Measurements from ENCODE around the gene SETD1B. TPM values are rescaled to one million over a fixed set of nuclear protein-coding genes. Genes with fewer than 3 reads are reported as not detected.

SETD1B gene
- total RNA-seq, 1 experiment from 2014 or later: 32.2 TPM

DNA sequence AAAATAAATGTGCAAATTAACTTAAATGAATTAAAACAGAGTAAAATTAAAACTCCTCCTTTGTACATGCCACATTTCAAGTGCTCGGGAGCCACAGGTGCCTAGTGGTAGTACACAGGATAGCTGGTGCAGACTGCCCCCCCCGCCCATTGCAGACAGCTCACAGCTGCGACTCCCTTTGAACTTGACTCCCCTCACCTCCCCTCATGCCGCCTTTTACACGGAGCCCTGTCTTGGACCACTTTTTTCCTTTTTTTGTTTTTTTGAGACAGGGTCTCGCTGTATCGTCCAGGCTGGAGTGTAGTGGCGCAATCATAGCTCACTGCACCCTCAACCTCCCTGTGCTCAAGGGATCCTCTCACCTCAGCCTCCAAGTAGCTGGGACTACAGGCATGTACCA lies 11.5 kb downstream of the SETD1B start:
- Mint-ChIP-seq H3K4me3 (ENCODE audit: low read depth, unreplicated experiment) (no peak overlapping the region), H3K9me3 (ENCODE audit: low read depth, unreplicated experiment) (no peaks in the 10 kb centered on the region), H3K27me3 (ENCODE audit: unreplicated experiment) (no peaks in the 10 kb centered on the region), H3K27ac (ENCODE audit: unreplicated experiment) (no peak overlapping the region), H3K36me3 (ENCODE audit: insufficient read depth, unreplicated experiment) (peaks cover 76% of the 10 kb centered on the region), H3K4me1 (ENCODE audit: low read depth, unreplicated experiment) (peaks cover 32% of the 10 kb centered on the region)
- intact Hi-C loops (cut with micrococcal nuclease; ENCODE audit: unreplicated experiment): no loop called here
- TF ChIP-seq, protein P1, sequence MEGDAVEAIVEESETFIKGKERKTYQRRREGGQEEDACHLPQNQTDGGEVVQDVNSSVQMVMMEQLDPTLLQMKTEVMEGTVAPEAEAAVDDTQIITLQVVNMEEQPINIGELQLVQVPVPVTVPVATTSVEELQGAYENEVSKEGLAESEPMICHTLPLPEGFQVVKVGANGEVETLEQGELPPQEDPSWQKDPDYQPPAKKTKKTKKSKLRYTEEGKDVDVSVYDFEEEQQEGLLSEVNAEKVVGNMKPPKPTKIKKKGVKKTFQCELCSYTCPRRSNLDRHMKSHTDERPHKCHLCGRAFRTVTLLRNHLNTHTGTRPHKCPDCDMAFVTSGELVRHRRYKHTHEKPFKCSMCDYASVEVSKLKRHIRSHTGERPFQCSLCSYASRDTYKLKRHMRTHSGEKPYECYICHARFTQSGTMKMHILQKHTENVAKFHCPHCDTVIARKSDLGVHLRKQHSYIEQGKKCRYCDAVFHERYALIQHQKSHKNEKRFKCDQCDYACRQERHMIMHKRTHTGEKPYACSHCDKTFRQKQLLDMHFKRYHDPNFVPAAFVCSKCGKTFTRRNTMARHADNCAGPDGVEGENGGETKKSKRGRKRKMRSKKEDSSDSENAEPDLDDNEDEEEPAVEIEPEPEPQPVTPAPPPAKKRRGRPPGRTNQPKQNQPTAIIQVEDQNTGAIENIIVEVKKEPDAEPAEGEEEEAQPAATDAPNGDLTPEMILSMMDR (IDR thresholded peaks at IDR 0.05; ENCODE audit: unreplicated experiment): no peak
- CTCF ChIA-PET: no interaction called here
- DNase-seq: no peak
- BruUV-seq (replicated peaks): no TSS peak

DNA sequence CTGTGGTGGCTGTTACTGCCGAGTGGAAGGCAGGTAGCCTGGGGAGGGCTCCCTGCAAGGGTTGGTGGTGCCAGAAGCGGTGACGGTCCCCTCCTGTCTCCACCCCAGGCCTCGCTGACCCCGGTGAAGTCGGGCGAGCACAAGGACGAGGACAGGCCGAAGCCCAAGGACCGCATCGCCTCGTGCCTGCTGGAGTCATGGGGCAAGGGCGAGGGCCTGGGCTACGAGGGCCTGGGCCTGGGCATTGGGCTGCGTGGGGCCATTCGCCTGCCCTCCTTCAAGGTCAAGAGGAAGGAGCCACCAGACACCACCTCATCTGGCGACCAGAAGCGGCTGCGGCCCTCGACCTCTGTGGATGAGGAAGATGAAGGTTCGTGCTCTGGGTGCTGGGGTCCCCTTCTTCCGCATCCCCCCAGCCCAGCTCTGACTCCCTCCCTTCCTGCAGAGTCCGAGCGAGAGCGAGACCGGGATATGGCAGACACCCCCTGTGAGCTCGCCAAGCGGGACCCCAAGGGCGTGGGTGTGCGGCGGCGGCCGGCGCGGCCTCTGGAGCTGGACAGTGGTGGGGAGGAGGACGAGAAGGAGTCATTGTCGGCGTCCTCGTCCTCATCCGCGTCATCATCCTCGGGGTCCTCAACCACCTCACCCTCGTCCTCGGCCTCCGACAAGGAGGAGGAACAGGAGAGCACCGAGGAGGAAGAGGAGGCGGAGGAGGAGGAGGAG lies 13.3 kb downstream of the SETD1B start:
- no peak overlapping the region for H3K27ac Mint-ChIP-seq (ENCODE audit: unreplicated experiment)
- intact Hi-C loops (cut with micrococcal nuclease; ENCODE audit: unreplicated experiment): no loop called here
- DNase-seq: no peak
- BruUV-seq (replicated peaks): no TSS peak
- TF ChIP-seq, protein P1 (IDR thresholded peaks at IDR 0.05; ENCODE audit: unreplicated experiment): no peak
- H3K4me3 Mint-ChIP-seq (ENCODE audit: low read depth, unreplicated experiment): no peak overlapping the region
- CTCF ChIA-PET: no interaction called here
- peaks cover 19% of the 10 kb centered on the region for H3K4me1 Mint-ChIP-seq (ENCODE audit: low read depth, unreplicated experiment)
- H3K36me3 Mint-ChIP-seq (ENCODE audit: insufficient read depth, unreplicated experiment): peaks cover 77% of the 10 kb centered on the region
- H3K9me3 Mint-ChIP-seq (ENCODE audit: low read depth, unreplicated experiment): no peaks in the 10 kb centered on the region
- no peaks in the 10 kb centered on the region for H3K27me3 Mint-ChIP-seq (ENCODE audit: unreplicated experiment)

DNA sequence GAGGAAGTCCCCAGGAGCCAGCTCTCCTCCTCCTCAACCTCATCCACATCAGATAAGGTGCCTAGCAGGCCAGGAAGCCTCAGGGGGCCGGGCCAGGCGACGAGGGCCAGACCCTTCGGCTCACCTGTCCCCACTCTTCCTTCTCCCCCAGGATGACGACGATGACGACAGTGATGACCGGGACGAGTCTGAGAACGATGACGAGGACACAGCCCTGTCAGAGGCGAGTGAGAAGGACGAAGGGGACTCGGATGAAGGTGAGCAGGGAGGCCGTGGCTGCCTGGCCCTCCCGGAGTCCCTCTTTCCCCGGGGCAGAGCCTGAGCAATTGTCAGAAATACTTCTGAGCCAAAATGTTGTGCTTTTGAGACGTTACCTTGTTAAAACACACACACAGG lies 13.8 kb downstream of the SETD1B start:
- CTCF ChIA-PET: no interaction called here
- H3K27ac Mint-ChIP-seq (ENCODE audit: unreplicated experiment): no peak overlapping the region
- H3K4me3 Mint-ChIP-seq (ENCODE audit: low read depth, unreplicated experiment): no peak overlapping the region

DNA sequence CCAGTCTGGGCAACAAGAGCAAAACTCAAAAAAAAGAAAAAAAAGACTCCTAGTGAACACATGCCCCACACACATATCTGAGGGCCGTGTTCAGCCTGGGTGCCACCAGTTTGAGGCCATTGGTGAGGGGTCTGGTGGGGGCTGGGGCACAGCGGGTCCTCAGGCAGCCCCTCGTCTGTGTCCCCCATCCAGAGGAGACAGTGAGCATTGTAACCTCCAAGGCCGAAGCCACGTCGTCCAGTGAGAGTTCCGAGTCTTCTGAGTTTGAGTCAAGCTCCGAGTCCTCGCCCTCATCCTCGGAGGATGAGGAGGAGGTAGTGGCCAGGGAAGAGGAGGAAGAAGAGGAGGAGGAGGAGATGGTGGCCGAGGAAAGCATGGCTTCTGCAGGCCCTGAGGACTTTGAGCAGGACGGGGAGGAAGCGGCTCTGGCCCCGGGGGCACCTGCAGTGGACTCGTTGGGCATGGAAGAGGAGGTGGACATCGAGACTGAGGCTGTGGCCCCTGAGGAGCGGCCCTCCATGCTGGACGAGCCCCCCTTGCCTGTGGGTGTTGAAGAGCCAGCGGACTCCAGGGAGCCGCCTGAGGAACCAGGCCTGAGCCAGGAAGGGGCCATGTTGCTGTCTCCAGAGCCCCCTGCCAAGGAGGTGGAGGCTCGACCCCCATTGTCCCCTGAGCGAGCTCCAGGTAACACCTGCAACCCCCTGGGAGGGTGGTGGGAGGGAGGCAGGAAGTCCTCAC lies 15.6 kb downstream of the SETD1B start:
- CTCF ChIA-PET: interaction anchor here (0.6 kb wide), 1 partner anchor 320 kb away, joined by 4 read pairs; no protein-coding TSS in a partner anchor
- H3K4me3 Mint-ChIP-seq (ENCODE audit: low read depth, unreplicated experiment): no peak overlapping the region
- H3K4me1 Mint-ChIP-seq (ENCODE audit: low read depth, unreplicated experiment): no peaks in the 10 kb centered on the region
- TF ChIP-seq, protein P1 (IDR thresholded peaks at IDR 0.05; ENCODE audit: unreplicated experiment): no peak
- no TSS peak for BruUV-seq (replicated peaks)
- no peak overlapping the region for H3K27ac Mint-ChIP-seq (ENCODE audit: unreplicated experiment)
- H3K9me3 Mint-ChIP-seq (ENCODE audit: low read depth, unreplicated experiment): no peaks in the 10 kb centered on the region
- intact Hi-C loops (cut with micrococcal nuclease; ENCODE audit: unreplicated experiment): no loop called here
- H3K36me3 Mint-ChIP-seq (ENCODE audit: insufficient read depth, unreplicated experiment): peaks cover 75% of the 10 kb centered on the region
- H3K27me3 Mint-ChIP-seq (ENCODE audit: unreplicated experiment): no peaks in the 10 kb centered on the region
- no peak for DNase-seq

More for the DNA sequence above, 13.8 kb downstream of the SETD1B start:
- intact Hi-C loops (cut with micrococcal nuclease; ENCODE audit: unreplicated experiment): no loop called here
- no peak for DNase-seq
- Mint-ChIP-seq H3K27me3 (ENCODE audit: unreplicated experiment) (no peaks in the 10 kb centered on the region), H3K4me1 (ENCODE audit: low read depth, unreplicated experiment) (peaks cover 14% of the 10 kb centered on the region), H3K9me3 (ENCODE audit: low read depth, unreplicated experiment) (no peaks in the 10 kb centered on the region), H3K36me3 (ENCODE audit: insufficient read depth, unreplicated experiment) (peaks cover 77% of the 10 kb centered on the region)
- TF ChIP-seq, protein P1 (IDR thresholded peaks at IDR 0.05; ENCODE audit: unreplicated experiment): no peak
- BruUV-seq (replicated peaks): no TSS peak

Measured in Calu3 (cell line).